Activated CD8-positive, alpha-beta memory T cell treated with anti-CD3 and anti-CD28 coated beads for 48 hours (primary cell): ENCODE data around the gene USH2A.

Experiments used
- DNase-seq, 3 experiments: peaks; one replicate each; pipeline ENCODE4 v3.0.0-alpha.2; 2020; ENCODE audit warnings: low read depth in 2 of 3, low spot score in 2 of 3

Gene USH2A

DNA sequence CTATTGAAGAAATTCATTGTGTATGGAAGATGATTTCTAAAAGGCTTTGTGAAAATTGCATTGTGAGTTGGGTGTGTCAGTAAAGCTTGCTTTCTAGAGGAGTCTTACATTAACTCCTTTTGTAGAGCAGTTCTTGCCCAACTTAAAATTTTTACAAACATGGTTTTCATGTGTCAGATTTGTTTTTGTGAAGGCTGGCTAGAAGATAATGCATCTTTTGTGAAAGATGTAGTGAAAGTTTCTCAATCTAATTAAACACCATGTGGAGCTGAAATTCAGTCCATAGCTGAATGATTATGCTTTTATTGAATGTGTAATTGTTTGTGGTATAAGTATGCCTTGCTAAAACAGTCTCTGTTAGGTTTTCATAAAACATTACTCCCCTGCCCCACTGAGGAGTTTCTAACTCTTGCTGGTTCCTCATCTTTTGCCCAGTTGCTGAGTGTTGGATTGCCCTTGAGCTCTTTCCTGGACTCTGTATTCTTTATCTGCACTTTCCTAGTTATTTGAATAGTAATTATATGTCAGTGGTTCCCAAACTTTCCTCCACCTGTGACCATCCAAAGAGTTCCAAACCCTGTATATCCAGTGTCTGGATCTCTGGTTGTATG, 818.1 kb downstream of the USH2A start:
- DNase-seq: no peak

GRCh38 chr1:215603319-215603718, 819.9 kb downstream of the USH2A start:
- no peak for DNase-seq

GRCh38 chr1:215601276-215601675, 822.0 kb downstream of the USH2A start:
- DNase-seq: no peak

DNA sequence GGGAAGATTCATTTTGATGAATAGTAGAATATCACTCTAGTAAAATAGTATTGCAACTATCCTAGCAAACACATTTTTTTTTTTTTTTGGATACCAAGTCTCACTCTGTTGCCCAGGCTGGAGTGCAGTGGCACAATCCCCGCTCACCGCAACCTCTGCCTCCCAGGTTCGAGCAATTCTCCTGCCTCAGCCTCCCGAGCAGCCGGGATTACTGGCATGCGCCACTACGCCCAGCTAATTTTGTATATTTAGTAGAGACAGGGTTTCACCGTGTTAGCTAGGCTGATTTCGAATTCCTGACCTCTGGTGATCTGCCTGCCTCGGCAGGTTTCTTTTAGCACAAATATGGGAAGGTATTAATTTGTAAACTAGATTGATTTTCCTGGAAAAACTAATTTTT, 822.4 kb downstream of the USH2A start:
- no peak for DNase-seq

GRCh38 chr1:215600258-215600792, 822.9 kb downstream of the USH2A start:
- no peak for DNase-seq

GRCh38 chr1:215599418-215600074, 823.7 kb downstream of the USH2A start:
- DNase-seq: no peak

- no peak for DNase-seq
Observed at GRCh38 chr1:215597961-215598360, 825.3 kb downstream of the USH2A start.

GRCh38 chr1:215595231-215595630, 828.0 kb downstream of the USH2A start:
- no peak for DNase-seq

GRCh38 chr1:215594640-215595039, 828.6 kb downstream of the USH2A start:
- no peak for DNase-seq

GRCh38 chr1:215590779-215591491, 832.3 kb downstream of the USH2A start:
- DNase-seq: no peak

DNA sequence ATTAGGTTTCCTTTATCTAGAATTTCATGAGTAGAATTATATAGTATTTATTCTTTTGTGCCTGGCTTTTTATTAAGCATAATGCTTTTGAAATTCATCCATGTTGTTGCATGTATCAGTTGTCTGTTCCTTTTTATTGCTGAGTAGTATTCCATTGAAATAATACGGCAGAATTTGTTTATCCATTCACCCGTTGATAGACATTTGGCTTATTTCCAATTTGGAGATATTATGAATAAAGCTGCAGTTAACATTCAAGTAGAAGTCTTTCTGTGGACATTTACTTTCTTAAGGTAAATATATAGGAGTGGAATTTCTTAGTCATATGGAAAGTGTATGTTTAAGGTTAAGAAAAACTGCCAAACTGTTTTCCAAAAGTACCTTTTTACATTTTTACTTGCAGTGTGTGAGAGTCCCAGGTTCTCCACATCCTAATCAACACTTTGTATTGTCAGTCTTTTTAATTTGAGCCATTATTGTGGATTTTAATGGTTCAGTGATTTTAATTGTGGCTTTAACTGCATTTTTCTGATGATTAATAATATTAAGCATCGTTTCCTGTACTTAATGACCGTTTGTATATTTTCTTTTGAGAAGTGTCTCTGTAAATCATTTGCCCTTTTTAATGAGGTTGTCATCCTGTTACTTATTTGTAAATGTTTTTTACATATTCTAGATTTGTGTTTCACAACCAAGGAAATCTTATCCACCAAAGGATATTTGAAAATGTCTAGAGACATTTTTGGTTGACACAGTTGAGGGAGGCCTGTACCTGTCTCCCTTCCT, 833.4 kb downstream of the USH2A start:
- DNase-seq: no peak

DNA sequence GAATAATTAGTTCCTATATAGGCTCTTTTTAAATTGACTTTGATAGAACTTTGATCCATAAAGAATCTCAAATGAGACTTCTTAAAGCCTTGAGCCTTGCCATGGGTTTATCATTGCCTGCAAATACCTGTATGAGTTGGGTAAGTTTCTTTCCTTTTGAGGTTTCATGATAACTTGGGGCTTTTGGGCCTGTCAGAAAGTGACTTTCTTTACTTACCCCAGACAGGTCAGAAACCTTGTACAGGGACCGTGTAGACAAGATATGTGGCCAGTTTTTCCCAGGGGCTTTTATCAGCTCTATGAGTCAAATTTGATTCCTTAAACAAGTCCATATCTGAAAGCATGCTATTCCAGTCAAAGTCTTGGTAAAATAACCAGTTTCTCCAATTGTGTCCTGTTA, 838.9 kb downstream of the USH2A start:
- no peak for DNase-seq

GRCh38 chr1:215583185-215583749, 840.0 kb downstream of the USH2A start:
- no peak for DNase-seq

DNA sequence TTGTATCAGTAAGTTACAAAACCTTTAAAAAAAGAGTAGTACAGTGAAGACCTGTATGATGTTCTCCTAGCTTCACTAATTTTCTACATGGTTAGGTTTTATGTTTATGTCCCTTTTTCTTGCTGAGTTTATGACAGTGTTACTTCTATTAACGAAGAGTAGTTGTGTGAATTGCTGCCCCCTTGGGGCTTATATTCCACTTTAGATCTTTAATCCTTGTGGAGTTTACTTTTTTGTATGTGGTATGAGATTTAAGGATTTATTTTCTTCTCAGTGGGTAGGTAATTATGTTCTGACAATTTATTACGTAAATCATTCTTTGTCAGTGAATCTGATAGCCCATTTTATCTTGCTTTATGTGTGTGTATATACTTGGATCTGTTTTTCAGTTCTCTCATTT, 841.4 kb downstream of the USH2A start:
- no peak for DNase-seq
